Stimulated activated CD8-positive, alpha-beta memory T cell treated with anti-CD3 and anti-CD28 coated beads, Interleukin-7, amount 100 ng/mL, for 1 hour (primary cell): Measurements from ENCODE around the gene TRABD2A.

Experiments used
- DNase-seq, 2 donors: peaks; one replicate each; pipeline ENCODE4 v3.0.0-alpha.2; 2020; ENCODE audit warnings: low read depth in 2 of 2

Gene TRABD2A

DNA sequence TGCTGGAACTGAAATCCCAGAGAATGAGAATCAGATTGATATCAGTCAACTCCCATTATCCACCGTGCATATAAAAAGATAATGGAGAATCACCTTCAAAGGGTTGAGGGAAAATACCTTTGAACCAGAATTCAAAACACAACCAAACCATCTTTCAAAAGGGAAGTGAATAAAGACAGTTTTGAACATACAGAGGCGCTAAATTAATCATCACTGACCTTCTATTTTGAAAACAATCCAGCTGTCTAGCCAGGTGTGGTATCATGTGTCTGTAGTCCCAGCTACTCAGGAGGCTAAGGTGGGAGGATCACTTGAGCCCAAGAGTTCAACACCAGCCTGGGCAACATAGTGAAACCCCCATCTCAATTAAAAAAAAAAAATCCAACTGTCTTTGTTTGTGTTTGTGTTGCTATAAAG, 63.6 kb downstream of the TRABD2A start:
- no peak for DNase-seq

DNA sequence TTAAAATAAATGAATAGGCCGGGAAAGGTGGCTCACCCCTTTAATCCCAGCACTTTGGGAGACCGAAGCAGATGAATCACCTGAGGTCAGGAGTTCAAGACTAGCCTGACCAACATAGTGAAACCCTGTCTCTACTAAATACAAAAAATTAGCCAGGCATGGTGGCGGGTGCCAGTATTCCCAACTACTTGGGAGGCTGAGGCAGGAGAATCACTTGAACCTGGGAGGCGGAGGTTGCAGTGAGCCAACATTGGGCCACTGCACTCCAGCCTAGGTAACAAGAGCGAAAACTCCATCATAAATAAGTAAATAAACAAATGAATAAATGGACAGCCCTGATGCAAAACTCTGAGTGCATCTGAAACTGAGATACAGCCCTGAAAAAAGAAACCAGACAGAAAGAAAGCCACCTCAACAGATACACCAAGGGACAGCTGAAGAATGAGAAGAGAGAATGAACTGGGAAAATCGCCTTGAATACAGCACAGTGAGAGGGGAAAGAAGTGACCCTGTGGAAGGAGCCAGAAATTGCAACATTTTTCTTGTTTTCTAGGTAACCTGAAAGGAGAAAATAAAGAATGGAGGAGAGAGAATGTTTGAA, 64.4 kb downstream of the TRABD2A start:
- DNase-seq = no peak

DNA sequence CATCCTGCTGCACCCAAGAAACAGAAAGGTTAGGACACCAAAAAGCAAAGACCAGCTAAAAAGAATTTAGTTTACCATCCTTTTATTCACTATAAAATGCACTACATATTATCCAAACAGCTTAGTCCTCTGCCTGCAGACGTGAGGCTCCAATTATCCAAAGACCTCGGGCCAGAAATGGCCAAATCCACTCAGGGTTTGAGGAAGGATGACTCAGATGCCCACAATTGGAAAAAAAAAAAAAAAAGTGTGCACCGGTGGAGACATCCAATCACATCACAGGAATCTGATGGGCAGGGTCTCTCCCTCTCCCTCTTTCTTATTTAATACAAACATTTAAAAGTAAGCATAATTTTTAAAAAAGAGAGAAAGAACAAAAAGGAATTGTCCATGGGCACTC, 65.7 kb downstream of the TRABD2A start:
- DNase-seq = no peak

DNA sequence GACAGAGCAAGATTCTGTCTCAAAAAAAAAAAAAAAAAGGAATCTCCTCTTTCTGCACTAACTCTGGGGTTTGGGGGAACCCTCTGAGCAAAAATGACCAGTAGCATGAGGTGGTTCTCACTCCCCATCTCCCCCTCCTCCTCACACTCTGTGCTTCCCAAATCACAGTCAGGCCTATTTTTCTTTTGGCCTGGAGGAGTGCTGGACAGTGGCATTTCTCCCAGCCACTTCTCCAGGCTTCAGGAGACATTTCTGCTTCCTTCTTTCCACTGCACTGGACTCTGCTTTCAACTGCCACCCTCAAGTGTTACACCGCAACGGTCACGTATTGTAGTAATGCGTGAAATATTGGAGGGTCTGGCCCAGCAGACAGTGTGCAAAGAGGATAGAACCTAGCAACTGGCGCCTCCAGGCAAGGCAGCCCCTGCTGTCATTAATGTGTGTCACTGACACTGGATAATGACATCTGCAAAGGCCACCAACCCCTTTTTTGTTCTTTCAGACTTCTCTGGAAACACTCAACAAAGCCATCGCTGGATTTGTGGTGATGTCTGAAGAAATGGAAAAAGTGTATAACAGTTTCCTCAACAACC, 68.9 kb downstream of the TRABD2A start:
- no peak for DNase-seq

DNA sequence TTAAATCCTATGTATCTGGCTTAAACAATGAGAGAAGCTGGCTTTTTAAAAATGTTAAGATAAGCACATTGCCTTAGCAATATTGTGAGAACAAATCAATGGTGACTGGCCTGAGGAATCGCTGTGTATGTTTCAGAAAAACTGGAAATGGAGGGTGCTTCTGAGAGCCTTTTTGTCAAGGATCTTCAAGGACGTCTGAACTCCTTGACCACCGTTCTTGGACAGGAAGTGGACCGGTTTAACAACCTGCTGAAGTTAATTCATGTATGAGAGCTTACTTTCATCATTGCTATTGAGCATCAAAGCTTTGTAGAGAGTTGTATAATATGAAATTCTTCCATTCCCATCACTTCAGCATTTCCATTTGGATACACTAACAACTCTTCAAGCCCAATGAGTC, 72.6 kb downstream of the TRABD2A start:
- no peak for DNase-seq

DNA sequence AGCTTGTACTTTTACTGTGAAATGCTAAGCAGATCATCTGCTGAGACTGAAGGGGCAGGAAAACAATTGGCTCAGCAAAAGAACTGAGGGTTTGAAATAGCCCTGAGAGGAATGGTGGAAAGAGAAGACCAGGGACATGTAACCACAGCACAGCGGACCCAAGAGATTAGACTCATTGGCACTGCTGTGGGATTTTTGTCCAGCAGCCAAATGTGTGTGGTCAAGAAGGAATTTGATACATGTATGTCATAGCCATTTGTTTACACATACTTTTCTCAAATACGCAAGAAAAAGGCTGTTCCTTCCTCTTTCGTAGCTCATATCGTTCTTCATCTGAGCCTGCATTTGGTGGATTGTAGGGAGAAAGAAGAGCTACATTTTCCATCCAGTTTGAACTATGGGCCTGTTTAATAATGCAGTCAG, 73.8 kb downstream of the TRABD2A start:
- no peak for DNase-seq

DNA sequence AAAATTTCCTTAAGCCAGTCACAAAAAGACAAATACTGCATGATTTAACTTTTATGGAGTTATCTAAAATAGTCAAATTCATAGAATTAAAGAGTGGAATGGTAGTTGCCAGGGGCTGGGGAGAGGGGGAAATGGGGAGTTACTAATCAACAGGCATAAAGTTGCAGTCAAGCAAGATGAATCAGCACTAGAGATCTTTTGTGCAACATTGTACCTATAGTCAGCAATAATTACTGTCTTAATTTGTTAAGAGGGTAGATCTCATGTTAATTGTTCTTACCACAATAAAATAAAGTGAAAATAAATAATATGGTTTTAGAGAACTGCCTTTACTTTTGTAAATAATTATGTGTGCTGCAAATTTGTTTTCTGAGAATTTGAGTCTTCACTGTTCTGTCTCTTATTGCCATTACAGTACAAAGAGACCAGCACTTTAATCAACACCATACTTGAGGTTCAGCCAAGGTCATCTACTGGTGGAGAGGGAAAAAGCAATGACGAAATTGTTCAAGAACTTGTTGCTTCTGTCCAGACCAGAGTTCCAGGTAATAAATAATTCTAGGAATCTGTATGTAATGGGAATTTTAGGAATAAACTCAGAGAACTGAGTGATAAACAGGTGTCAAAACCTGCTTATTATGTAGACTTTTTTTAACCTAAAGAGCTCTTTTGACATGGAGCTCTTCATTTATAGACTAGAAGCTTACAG, 75.5 kb downstream of the TRABD2A start:
- DNase-seq = no peak

DNA sequence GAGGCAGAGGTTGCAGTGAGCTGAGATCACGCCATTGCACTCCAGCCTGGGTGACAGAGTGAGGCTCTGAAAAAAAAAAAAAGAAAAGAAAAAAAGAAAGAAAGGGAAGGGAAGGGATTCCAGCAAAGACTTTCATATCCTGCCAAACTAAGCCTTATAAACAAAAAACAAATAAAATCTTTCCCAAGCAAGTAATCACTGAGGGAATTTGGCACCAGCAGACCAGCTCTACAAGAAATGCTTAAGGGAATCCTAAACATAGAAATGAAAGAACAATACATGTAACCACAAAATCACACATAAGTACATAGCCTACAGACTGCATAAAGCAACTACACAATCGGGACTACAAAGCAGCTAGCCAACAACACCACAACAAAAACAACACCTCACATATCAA, 79.1 kb downstream of the TRABD2A start:
- DNase-seq = no peak

DNA sequence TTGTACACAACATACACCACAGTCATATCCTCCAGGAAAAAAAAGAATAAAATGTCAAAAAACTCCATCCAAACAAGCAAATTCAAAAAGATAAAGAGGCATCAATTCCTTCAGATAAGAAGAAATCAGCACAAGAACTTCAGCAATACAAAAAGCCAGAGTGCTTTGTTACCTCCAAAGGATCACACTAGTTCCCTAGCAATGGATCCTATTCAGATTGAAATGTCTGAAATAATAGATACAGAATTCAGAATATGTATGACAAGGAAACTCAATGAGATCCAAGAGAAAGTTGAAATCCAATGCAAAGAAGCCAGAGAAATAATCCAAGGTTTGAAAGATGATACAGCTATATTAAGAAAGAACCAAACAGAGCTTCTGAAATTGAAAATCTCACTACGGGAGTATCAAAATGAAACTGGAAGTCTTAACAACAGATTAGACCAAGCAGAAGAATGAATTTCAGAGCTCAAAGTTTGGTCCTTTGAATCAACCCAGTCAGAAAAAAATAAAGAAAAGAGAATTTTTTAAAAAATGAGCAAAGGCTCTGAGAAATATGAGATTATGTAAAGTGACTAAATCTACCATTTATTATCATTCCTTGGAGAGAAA, 80.6 kb downstream of the TRABD2A start:
- DNase-seq = no peak

DNA sequence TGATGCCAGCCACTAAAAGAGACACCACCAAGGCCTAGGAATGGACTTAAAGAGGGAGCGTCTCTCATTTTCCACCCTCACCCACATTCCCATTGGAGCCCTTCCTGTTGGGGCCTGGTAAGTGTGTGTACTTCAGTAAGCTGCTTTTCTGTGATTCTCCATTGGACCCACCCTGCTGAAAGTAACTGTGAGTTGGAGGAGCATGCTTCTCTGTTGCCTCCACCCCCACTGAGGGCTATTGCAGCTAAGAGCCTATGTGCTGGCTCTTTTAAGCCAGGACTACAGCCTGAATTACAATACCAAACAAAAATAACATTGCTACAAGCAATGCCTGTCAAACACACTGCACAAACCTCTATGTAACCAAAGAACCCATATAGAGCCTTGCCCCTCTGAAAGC, 81.1 kb downstream of the TRABD2A start:
- DNase-seq = no peak

DNA sequence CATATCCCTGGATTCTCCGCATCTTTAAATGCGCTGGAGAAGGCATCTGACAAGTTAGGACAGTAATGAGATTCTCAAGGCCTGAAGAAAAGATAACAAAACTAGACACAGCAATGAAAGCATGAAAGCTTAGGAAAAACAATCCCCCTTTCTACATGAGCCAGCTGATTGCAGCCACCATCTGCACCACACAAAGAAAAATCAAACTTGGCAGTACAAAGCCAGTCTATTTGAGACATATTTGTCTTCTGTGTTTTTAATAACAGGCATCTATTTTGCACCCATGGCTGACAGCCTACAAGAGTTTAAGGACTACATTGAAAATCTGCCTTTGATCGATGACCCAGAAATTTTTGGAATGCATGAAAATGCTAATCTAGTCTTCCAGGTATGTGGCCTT, 83.6 kb downstream of the TRABD2A start:
- DNase-seq = no peak

DNA sequence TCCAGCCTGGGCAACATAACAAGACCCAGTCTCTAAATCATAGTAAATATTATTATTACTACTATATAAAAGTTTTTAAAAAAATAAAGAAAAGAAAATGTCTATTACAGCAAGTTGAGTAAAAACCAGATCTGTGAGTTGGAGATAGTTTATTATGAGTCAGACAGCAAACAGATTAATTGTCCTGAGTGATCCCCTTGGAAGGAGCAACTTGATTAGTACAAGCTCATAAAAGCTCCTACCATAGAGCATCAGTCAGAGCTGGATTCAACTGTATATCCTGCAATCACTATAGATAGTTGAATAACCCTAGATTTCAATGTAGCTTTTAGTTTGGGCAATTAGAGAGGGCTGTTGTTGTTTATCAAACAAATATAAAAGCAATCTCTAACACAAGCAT, 84.1 kb downstream of the TRABD2A start:
- DNase-seq = no peak

DNA sequence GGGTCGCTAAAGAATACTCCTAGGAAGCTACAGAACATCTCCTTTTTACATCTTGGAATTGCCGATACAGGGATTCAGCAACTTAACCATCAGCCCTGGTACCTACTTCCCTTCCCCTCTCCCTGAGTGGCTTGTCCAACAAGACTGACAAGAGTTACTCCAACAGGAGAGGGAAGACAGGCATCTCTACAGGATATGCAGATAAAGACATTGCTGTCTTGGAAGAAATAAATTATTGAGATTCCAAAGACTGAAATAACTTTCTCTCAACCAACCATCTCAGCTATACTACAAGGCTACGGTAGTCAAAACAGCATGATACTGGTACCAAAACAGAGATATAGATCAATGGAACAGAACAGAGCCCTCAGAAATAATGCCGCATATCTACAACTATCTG, 87.2 kb downstream of the TRABD2A start:
- no peak for DNase-seq

DNA sequence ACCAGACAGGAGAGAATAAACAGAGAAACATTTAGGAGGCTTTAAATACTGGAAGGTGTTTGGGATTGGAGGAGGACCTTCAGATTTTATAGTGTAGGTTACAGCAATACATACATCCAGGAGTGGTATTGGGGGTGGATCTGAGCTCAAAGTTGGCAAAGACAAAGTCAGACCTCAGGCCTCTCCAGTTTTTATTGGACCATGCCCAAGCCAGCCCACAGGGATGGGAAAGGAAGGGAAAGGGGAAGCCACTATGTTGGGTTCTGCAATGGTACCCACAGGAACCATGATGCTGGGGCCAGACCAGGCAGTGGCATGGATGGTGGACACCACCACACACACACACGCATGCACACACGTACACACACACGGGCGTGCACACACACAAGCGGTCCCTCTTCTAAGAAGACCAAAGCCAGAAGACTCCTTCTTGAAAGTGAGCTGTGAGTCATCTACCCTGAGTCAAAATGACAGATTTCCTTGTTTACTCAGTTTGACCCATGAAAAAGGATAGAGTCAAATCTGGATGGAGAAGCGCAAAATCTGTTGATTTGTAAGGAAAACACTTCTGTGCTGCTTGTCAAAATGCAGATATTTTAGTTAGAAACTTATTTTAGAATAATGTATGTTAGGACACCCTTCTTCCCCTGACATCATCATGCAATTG, 87.9 kb downstream of the TRABD2A start:
- DNase-seq = no peak

DNA sequence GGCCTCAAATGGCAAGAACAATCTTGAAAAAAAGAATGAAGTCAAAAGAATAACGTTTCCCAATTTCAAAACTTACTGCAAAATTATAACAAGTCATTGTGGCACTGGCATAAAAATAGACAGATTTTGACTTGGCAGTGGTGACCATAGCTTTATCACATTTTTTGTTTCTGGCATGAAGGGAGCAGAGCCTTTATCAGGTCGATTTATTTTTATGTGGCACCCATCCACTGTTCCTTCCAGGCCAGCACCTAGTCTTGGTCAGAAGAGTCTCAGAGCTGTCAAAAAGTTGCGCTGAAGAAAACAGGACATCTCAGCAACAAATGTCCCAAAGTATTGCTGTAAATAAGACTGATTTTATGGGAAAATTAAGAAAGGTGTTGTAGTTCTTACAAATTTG, 92.4 kb downstream of the TRABD2A start:
- DNase-seq = no peak

DNA sequence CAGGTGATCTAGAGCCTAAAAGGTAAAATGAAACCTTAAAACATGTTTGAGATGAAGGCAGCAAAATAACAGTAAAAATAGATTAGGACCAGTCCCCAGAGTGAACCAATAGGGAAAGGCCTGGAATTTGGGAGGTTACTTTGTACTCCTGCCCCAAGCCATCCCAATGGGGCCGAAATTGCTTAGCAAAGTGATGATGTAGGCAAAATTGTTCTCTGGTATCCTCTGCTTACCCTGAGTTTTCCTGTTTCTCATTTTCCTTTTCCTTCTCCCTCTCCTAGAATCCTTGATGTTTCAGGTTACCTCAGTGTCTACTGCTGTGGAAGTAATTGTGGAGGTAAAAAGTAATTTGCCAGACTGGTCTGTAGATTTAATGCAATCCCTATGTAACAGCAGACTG, 92.9 kb downstream of the TRABD2A start:
- DNase-seq = no peak

DNA sequence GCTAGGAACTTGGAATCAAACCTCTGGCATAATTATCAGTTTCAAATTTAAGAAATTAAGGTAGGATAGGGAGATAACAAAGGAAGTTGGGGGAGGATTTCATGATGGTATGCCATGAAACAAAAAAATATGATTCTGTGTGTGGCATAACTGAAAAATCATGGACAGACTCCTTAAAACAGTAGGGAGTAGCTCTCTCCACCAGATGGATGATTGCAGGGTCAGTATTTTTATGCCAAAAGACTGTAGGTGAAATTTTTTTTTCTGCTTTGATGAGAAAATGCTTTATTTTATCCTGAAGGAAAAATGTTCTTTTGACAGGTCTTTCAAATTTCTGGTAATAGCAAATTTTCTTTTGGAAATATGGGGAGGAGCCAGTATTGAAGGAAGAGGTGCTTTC, 94.3 kb downstream of the TRABD2A start:
- DNase-seq = no peak

DNA sequence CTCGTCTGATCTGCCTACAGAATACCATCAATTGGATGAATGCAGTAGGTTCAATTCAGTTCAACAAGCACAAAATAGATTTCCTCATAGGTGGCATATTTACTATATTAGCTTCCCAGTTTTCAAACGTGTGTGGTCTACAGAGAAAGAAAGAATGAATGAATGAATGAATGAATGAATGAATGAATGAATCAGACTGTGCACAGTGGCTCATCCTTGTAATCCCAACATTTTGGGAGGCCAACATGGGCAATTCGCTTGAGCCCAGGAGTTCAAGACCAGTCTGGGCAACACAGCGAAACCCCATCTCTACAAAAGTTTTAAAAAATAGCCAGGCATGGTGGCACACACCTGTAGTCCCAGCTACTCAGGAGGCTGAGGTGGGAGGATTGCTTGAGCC, 94.9 kb downstream of the TRABD2A start:
- DNase-seq = no peak

DNA sequence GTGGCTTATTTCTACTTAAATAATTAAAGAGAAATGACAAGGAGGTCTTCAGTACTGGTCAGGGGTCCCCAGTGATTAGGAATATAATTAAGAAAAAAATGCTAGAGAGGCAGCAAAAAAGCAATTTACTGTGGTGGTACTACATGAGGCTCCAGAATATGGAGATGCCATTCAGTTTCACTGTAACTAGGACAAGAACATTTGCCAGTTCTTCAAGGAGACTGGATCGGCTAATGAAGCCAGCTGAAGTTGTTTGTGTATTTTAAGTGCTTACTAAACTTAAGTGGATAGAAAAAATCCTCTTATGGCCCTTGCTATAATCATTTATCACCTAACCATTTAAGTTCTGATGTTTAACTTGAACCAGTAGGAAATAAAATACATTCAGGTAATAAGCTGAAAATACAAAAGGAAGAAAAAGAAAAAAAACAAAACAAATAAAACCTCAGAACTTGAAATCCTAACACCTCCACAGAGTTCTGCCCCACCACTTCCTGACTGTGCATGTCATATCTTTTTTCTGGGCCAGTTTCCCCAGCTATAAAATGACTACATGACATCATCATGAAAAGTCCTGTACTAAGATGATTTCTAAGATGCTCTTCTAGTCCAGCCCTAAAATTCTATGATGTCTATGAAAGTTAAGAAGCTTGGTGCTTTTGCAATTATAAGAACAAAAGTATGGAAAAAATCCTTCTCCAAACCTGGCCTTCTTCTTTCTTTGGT, 98.0 kb downstream of the TRABD2A start:
- DNase-seq = no peak

DNA sequence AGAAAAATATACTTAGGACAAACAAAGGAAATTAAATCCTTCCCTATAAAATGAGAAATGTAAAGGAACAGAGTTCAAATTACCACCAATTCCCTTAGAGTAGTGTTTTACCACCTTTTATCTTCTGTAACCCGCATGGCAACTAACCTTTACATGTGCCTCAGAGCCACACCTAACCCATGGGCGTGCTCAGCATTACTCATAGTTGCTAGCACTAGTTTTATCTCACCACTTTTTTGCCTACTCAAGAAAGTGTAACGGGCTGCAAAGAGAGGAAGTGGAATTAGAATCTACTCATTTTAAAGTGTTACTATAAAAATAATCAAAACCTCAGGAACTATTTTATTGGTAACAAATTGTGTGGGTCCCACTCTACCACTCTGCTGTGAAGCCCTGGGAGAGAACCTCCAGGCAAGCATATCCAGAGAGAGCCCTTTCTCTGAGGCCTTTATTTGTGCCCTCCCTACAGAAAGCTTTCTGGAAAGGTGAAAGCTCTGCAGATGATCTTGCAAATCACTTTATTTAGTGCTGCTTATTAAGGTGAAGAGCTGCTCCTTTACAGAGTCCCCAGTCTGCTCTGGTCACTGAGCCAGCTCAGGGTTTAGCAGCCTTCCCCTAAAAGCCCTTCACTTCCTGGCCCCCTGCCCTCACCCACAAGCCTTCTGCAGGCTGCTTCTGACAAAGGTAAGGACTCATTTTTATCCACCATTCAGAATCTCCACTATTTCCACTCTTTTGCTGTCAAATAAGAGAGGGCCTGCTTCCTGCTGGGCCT, 98.8 kb downstream of the TRABD2A start:
- DNase-seq = peak; percentile 9 to 23

DNA sequence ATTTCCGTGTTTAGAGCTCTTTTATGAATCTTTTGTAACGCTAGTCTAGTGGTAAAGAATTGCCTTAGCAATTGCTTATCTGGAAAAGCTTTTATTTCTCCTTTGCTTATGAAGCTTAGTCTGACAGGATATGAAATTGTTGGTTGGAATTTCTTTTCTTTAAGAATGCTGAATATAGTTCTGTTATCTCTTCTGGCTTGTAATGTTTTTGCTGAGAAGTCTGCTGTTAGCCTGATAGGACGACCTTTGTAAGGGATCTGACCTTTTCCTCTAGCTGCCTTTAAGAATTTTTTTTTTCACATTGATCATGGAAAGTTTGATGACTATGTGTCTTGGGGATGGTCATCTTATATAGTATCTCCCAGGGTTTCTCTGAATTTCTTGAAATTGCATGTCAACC, 101.1 kb downstream of the TRABD2A start:
- DNase-seq = no peak
